ENCODE results near the gene ADARB2.

- TF ChIP-seq CTCF (IDR thresholded peaks at IDR 0.05; ENCODE audit: poor library complexity) (no peak), EZH2 (IDR thresholded peaks at IDR 0.05; ENCODE audit: borderline replicate concordance) (no peak)
Observed at GRCh38 chr10:1643161-1643907, 94.0 kb downstream of the ADARB2 start.

All from hepatocyte (in vitro differentiated cells).